Fibroblast of the aortic adventitia (primary cell): ENCODE measurements around the gene ESPL1. TPM values are rescaled to one million over a fixed set of nuclear protein-coding genes. Genes with fewer than 3 reads are reported as not detected.

Experiments used
- DNase-seq: peaks from one replicate; pipeline ENCODE4 v3.0.0-alpha.2; 2010; ENCODE audit warnings: low read depth
- H3K4me3 ChIP-seq: 2 replicates; pipeline ENCODE4 v1.5.1; 2011; ENCODE audit warnings: low read depth, mild to moderate bottlenecking, control low read depth, low read length, moderate library complexity
- CTCF ChIP-seq: IDR thresholded peaks from 2 replicates; pipeline ENCODE4 v1.5.1; 2011; ENCODE audit warnings: mild to moderate bottlenecking, low read length, control low read depth, inconsistent platforms; ENCODE audit not compliant: insufficient read depth
- total RNA-seq: library from RNA; depleted of rRNA; stranded (reverse); fragments of >200 nt; gene quantifications from 2 replicates; pipeline ENCODE4 v1.2.3, GENCODE V29; 2012; ENCODE audit warnings: low replicate concordance

ESPL1 gene
- total RNA-seq, 1 donor: 13.5 TPM

- no peak for TF ChIP-seq CTCF
- H3K4me3 ChIP-seq: no peak overlapping the region
- no peak for DNase-seq
Observed at GRCh38 chr12:53235164-53235563, 32.9 kb upstream of the ESPL1 start.

- TF ChIP-seq CTCF: no peak
- DNase-seq: no peak
- no peak overlapping the region for H3K4me3 ChIP-seq
Observed at GRCh38 chr12:53235742-53236442, 32.2 kb upstream of the ESPL1 start.

GRCh38 chr12:53236443-53237111 is 31.5 kb upstream of the ESPL1 start:
- no peak overlapping the region for H3K4me3 ChIP-seq
- TF ChIP-seq CTCF: no peak
- DNase-seq: no peak

- no peak for DNase-seq
- no peak overlapping the region for H3K4me3 ChIP-seq
- no peak for TF ChIP-seq CTCF
Observed at GRCh38 chr12:53239643-53240258, 28.3 kb upstream of the ESPL1 start.

GRCh38 chr12:53241623-53242412 is 26.3 kb upstream of the ESPL1 start:
- no peak for DNase-seq
- no peak for TF ChIP-seq CTCF
- no peak overlapping the region for H3K4me3 ChIP-seq

- no peak for TF ChIP-seq CTCF
- DNase-seq: no peak
- H3K4me3 ChIP-seq: no peak overlapping the region
Observed at GRCh38 chr12:53244337-53244736, 23.8 kb upstream of the ESPL1 start.
